ENCODE results near the gene TFRC. TPM values are rescaled to one million over a fixed set of nuclear protein-coding genes. Genes with fewer than 3 reads are reported as not detected.
"Not testable (repeated sequence)": the region's sequence is repeated elsewhere in the genome, so short reads cannot be mapped to it uniquely, and the experiment has no call there.

Gene TFRC
- total RNA-seq, 2 experiments from 2014 or later = 234 to 239 TPM

DNA sequence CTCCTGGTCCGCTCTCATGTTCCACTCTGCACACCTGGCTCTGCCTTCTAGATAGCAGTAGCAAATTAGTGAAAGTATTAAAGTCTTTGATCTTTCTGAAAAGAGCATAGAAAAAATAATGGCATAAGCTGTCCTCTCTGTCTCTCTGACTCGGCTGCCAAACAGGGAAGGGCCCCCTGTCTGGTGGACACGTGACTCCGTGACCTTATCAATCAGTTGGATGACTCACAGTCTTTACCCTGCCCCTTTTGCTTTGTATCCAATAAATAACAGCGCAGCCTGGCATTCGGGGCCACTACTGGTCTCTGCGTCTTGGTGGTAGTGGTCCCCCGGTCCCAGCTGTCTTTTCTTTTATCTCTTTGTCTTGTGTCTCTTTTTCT, 59.4 kb downstream of the TFRC start:
- POLR2A ChIA-PET; H3K27ac Mint-ChIP-seq; DNase-seq; H3K9me3 Mint-ChIP-seq; H3K4me1 Mint-ChIP-seq; H3K36me3 Mint-ChIP-seq (ENCODE audit: low read depth); CTCF ChIA-PET; H3K4me3 Mint-ChIP-seq: not testable (repeated sequence)
- peaks cover 22% of the 10 kb centered on the region for H3K27me3 Mint-ChIP-seq

DNA sequence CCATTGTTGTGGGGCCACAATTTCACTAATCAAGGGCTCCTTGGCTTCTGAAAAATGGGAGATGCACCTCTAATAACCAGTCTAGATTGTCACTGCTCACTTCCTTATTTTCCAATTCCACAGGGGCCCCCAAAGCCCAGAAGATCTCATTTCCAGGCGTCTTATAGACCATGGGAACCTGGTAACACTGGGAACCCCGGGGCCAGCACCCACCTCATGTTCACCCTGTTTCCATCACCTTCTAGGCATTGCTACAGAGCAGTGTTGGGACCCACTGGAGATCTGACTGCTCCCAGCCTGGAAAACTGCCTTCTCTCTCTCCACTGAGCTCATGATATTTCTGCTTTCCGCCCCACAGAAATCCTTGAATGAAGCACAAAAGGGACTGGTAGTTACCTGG, 61.5 kb downstream of the TFRC start:
- H3K27ac Mint-ChIP-seq = no peak overlapping the region
- POLR2A ChIA-PET = no interaction called here

GRCh38 chr3:196019576-196019975, 62.3 kb downstream of the TFRC start:
- CTCF ChIA-PET; POLR2A ChIA-PET; H3K27ac Mint-ChIP-seq; DNase-seq; H3K4me3 Mint-ChIP-seq; H3K9me3 Mint-ChIP-seq; H3K36me3 Mint-ChIP-seq (ENCODE audit: low read depth); H3K4me1 Mint-ChIP-seq: not testable (repeated sequence)
- H3K27me3 Mint-ChIP-seq = peaks cover 19% of the 10 kb centered on the region

More for the DNA sequence above, 61.5 kb downstream of the TFRC start:
- Mint-ChIP-seq H3K27me3 (peaks cover 21% of the 10 kb centered on the region), H3K9me3 (peaks cover 2% of the 10 kb centered on the region), H3K4me3 (no peak overlapping the region), H3K36me3 (ENCODE audit: low read depth) (peaks cover 2% of the 10 kb centered on the region), H3K4me1 (no peaks in the 10 kb centered on the region)
- CTCF ChIA-PET = no interaction called here
- DNase-seq = no peak

DNA sequence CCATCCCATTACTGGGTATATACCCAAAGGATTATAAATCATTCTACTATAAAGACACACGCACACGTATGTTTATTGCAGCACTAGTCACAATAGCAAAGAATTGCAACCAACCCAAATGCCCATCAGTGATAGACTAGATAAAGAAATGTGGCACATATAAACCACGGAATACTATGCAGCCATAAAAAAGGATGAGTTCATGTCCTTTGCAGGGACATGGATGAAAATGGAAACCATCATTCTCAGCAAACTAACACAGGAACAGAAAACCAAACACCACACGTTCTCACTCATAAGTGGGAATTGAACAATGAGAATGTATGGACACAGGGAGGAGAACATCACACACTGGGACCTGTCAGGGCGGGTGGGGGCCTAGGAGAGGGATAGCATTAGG, 63.7 kb downstream of the TFRC start:
- DNase-seq; H3K36me3 Mint-ChIP-seq (ENCODE audit: low read depth); POLR2A ChIA-PET; H3K4me1 Mint-ChIP-seq; H3K4me3 Mint-ChIP-seq; H3K9me3 Mint-ChIP-seq; H3K27ac Mint-ChIP-seq; CTCF ChIA-PET: not testable (repeated sequence)
- H3K27me3 Mint-ChIP-seq = peaks cover 19% of the 10 kb centered on the region

GRCh38 chr3:196016485-196016884, 65.4 kb downstream of the TFRC start:
- no peak overlapping the region for H3K4me3 Mint-ChIP-seq
- no peak for DNase-seq
- CTCF ChIA-PET = no interaction called here
- H3K36me3 Mint-ChIP-seq (ENCODE audit: low read depth) = peaks cover 2% of the 10 kb centered on the region
- H3K9me3 Mint-ChIP-seq = peaks cover 2% of the 10 kb centered on the region
- POLR2A ChIA-PET = no interaction called here
- H3K4me1 Mint-ChIP-seq = no peaks in the 10 kb centered on the region
- H3K27me3 Mint-ChIP-seq = peaks cover 21% of the 10 kb centered on the region
- H3K27ac Mint-ChIP-seq = no peak overlapping the region

DNA sequence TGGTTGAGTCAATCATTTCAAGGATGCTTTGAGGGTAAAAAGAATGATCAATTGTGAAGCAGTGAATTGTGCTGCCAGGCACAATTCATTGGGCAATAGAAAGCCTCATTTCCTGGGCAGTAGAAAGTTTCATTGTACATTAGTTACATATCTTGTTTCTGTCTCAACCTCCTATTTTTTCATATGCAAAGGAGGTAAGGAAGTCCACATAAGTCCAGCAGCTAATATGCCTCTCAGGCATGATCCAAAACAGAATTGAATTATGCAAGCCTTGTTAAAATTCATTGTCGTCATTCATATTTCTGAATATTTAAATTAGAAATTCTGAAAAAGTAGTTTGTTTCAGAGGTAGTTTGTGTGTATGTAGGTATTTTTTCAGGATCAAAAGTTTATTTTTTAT, 65.8 kb downstream of the TFRC start:
- DNase-seq = no peak
- H3K27ac Mint-ChIP-seq = no peak overlapping the region
- ChIA-PET CTCF (no interaction called here), POLR2A (no interaction called here)
- H3K4me3 Mint-ChIP-seq = no peak overlapping the region
- peaks cover 21% of the 10 kb centered on the region for H3K27me3 Mint-ChIP-seq
- peaks cover 2% of the 10 kb centered on the region for H3K9me3 Mint-ChIP-seq
- H3K36me3 Mint-ChIP-seq (ENCODE audit: low read depth) = peaks cover 2% of the 10 kb centered on the region
- H3K4me1 Mint-ChIP-seq = no peaks in the 10 kb centered on the region

DNA sequence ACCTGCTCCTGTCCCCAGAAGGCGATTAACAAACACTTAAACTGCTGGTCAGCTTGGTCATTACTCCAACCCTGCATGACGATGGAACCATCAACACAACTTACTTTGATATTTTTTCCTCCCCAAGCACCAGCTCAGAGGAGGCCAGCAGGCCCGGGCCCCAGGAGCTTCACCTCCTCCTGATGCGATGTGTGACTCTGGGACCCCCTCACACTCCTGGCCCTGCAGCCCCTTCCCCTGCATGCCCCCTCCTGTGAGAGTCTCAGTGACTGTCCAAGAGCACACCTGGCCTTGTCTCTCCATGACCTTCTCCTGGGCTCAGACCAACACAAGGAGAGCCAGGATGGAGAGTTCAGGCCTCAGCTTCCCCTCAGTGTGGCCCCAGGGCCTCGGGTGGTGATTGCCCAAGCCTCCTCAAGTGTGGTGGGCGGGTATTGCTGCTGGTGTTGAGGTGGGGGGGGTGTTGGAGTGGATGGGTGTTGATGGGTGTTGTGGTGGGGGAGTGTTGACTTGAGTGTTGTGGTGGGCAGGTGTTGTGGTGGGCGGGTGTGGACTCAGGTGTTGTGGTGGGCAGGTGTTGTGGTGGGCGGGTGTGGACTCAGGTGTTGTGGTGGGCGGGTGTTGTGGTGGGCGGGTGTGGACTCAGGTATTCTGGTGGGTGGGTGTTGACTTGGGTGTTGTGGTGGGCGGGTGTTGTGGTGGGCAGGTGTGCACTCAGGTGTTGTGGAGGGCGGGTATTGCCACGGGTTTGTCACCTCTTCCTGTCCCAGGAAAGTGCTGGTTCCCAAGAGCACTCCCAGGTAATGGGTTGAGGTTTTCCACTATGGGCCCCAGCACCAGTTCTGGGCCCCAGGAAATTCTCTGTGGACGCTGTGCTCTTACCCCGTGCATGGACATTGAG, 68.1 kb downstream of the TFRC start:
- ChIA-PET POLR2A (no interaction called here), CTCF (interaction anchor here (0.6 kb wide), 1 partner anchor 461 kb away, joined by 4 read pairs; no protein-coding TSS in a partner anchor)
- Mint-ChIP-seq H3K4me3 (no peak overlapping the region), H3K27me3 (peaks cover 24% of the 10 kb centered on the region), H3K4me1 (no peaks in the 10 kb centered on the region), H3K9me3 (peaks cover 2% of the 10 kb centered on the region), H3K36me3 (ENCODE audit: low read depth) (peaks cover 2% of the 10 kb centered on the region), H3K27ac (no peak overlapping the region)
- no peak for DNase-seq

GRCh38 chr3:196012941-196013476, 68.9 kb downstream of the TFRC start:
- ChIA-PET CTCF (interaction anchor here (0.6 kb wide), 1 partner anchor 461 kb away, joined by 4 read pairs; no protein-coding TSS in a partner anchor), POLR2A (no interaction called here)
- Mint-ChIP-seq H3K9me3 (peaks cover 2% of the 10 kb centered on the region), H3K27ac (no peak overlapping the region), H3K4me3 (no peak overlapping the region), H3K27me3 (peaks cover 21% of the 10 kb centered on the region), H3K36me3 (ENCODE audit: low read depth) (peaks cover 2% of the 10 kb centered on the region), H3K4me1 (no peaks in the 10 kb centered on the region)
- DNase-seq = no peak

DNA sequence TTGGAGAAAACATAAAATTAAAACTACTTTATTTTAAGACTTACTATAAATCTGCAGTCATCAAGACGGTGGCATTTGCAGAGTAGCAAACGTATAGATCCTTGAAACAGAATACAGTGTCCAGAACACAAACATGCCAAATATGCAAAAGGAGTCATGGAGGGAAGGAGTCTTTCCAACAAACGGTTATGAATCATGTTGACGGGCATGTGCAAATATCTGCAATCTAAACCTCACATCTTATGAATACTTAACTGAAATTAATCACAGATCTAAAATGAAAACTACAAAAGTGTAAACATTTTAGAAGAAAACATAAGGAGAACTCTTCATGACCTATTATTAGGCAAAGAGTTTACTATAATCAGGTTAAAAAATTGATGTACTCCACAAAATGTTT, 69.4 kb downstream of the TFRC start:
- H3K9me3 Mint-ChIP-seq = no peaks in the 10 kb centered on the region
- DNase-seq = no peak
- H3K36me3 Mint-ChIP-seq (ENCODE audit: low read depth) = no peaks in the 10 kb centered on the region
- peaks cover 19% of the 10 kb centered on the region for H3K27me3 Mint-ChIP-seq
- CTCF ChIA-PET = no interaction called here
- H3K4me3 Mint-ChIP-seq = no peak overlapping the region
- H3K4me1 Mint-ChIP-seq = no peaks in the 10 kb centered on the region
- no peak overlapping the region for H3K27ac Mint-ChIP-seq
- POLR2A ChIA-PET = no interaction called here

GRCh38 chr3:196009456-196009855, 72.4 kb downstream of the TFRC start:
- no peaks in the 10 kb centered on the region for H3K36me3 Mint-ChIP-seq (ENCODE audit: low read depth)
- ChIA-PET POLR2A (no interaction called here), CTCF (interaction anchor here (0.6 to 0.9 kb wide), 3 partner anchors 16 to 187 kb away, joined by 3 to 5 read pairs (median 3); no protein-coding TSS in a partner anchor)
- no peak for DNase-seq
- H3K27me3 Mint-ChIP-seq = peaks cover 20% of the 10 kb centered on the region
- H3K4me3 Mint-ChIP-seq = no peak overlapping the region
- H3K27ac Mint-ChIP-seq = no peak overlapping the region
- H3K9me3 Mint-ChIP-seq = no peaks in the 10 kb centered on the region
- no peaks in the 10 kb centered on the region for H3K4me1 Mint-ChIP-seq

- Mint-ChIP-seq H3K4me3 (no peak overlapping the region), H3K27ac (no peak overlapping the region), H3K4me1 (no peaks in the 10 kb centered on the region), H3K36me3 (ENCODE audit: low read depth) (no peaks in the 10 kb centered on the region), H3K27me3 (peaks cover 20% of the 10 kb centered on the region), H3K9me3 (no peaks in the 10 kb centered on the region)
- CTCF ChIA-PET = interaction anchor here (0.6 to 0.9 kb wide), 2 partner anchors 16 to 188 kb away, joined by 3 to 5 read pairs; no protein-coding TSS in a partner anchor
- POLR2A ChIA-PET = no interaction called here
- DNase-seq = no peak
Measured at GRCh38 chr3:196008929-196009328, 73.0 kb downstream of the TFRC start.

GRCh38 chr3:196008387-196008786, 73.5 kb downstream of the TFRC start:
- ChIA-PET POLR2A (no interaction called here), CTCF (no interaction called here)
- Mint-ChIP-seq H3K27ac (no peak overlapping the region), H3K9me3 (no peaks in the 10 kb centered on the region), H3K27me3 (peaks cover 20% of the 10 kb centered on the region), H3K4me3 (no peak overlapping the region), H3K4me1 (no peaks in the 10 kb centered on the region), H3K36me3 (ENCODE audit: low read depth) (no peaks in the 10 kb centered on the region)
- DNase-seq = no peak

DNA sequence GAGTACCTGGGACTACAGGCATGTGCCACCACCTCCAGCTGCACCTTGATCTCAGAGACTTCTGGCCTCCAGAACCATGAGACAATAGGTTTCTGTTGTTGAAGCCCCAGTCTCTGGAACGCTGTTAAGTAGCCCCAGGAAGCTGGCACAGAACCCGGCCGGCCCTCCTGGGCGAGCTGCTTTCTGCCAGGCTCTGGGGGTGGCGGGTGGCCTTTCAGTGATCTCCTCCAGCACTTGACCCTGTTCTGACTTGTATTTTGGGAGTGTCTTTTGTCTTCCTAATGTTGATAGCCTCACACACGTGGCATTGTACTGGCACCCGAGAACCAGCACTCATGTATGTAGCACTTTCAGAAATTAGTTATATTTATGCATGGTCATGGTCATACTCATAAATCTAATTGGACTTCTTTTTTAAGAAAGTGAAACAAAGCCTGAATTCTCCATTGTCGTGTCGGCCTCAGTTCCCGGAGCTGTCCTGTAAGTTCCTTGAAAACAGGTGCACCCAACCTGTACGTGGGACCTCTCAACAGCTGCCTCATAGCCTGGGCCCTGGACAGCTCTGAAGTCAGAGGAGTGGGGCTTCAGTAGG, 74.0 kb downstream of the TFRC start:
- no peak overlapping the region for H3K4me3 Mint-ChIP-seq
- ChIA-PET POLR2A (no interaction called here), CTCF (interaction anchor here (0.6 kb wide), 1 partner anchor 289 kb away, joined by 3 read pairs; no protein-coding TSS in a partner anchor)
- H3K27ac Mint-ChIP-seq = no peak overlapping the region
- no peak for DNase-seq
- H3K36me3 Mint-ChIP-seq (ENCODE audit: low read depth) = no peaks in the 10 kb centered on the region
- peaks cover 20% of the 10 kb centered on the region for H3K27me3 Mint-ChIP-seq
- H3K4me1 Mint-ChIP-seq = no peaks in the 10 kb centered on the region
- no peaks in the 10 kb centered on the region for H3K9me3 Mint-ChIP-seq

Data from activated CD4-positive, alpha-beta T cell treated with anti-CD3 and anti-CD28 coated beads, Interleukin-2, amount 10 ng/mL, durations not matched to agents 7 days and 5 days (primary cell).